GM18519 (cell line): ENCODE measurements around the gene CD300H.

Source experiments
- ATAC-seq: cut with Tn5 transposase; IDR thresholded peaks from one replicate; pipeline ENCODE4 v1.9.1; 2021; ENCODE audit warnings: mild to moderate bottlenecking, moderate library complexity; ENCODE audit not compliant: unreplicated experiment, low FRiP score

CD300H gene

GRCh38 chr17:74512036-74512435, 55.3 kb downstream of the CD300H start:
- no peak for ATAC-seq
